Peyer's patch (tissue), 4 donors: ENCODE measurements around the gene DNM3.

Experiments used
- POLR2A ChIP-seq, 2 donors: fragments of 450-650 bp; IDR thresholded peaks; one replicate each; pipeline ENCODE4 v1.5.1; 2017; ENCODE audit warnings: antibody characterized with exemption in 2 of 2, mild to moderate bottlenecking in 2 of 2, moderate library complexity in 2 of 2
- TF ChIP-seq, protein P1 (sequence below), 6 experiments: fragments of 450-650 bp in 4 of 6; fragments of 200-600 bp in 2 of 6; sonication (generic) in 1 of 6; IDR thresholded peaks; one replicate each; pipeline ENCODE4 v1.5.1; 2017 to 2019; ENCODE audit warnings: antibody characterized with exemption in 6 of 6, mild to moderate bottlenecking in 3 of 6, moderate library complexity in 1 of 6

DNA sequence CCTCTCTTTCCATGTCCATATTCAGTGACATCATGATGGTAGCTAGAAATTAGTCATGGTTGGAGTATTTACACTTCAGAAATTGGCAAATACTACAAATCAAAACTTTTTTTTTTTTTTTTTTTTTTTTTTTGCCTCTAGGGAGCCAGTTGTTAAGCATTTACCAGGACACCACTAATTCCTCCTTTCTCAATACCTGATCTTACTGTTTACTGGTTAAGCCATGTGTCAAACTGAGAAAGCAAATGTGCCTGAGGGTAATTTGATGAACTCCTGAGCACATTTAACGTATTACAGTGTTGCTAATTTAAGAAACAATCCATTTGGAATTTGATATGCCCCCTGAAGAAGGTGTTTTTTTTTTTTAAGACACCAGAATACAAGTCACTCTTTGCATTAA is 94.4 kb downstream of the DNM3 start:
- TF ChIP-seq, protein P1, sequence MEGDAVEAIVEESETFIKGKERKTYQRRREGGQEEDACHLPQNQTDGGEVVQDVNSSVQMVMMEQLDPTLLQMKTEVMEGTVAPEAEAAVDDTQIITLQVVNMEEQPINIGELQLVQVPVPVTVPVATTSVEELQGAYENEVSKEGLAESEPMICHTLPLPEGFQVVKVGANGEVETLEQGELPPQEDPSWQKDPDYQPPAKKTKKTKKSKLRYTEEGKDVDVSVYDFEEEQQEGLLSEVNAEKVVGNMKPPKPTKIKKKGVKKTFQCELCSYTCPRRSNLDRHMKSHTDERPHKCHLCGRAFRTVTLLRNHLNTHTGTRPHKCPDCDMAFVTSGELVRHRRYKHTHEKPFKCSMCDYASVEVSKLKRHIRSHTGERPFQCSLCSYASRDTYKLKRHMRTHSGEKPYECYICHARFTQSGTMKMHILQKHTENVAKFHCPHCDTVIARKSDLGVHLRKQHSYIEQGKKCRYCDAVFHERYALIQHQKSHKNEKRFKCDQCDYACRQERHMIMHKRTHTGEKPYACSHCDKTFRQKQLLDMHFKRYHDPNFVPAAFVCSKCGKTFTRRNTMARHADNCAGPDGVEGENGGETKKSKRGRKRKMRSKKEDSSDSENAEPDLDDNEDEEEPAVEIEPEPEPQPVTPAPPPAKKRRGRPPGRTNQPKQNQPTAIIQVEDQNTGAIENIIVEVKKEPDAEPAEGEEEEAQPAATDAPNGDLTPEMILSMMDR (IDR thresholded peaks at IDR 0.05) = no peak
- TF ChIP-seq POLR2A (IDR thresholded peaks at IDR 0.05) = no peak
